Chondrocyte (in vitro differentiated cells): ENCODE data around the gene RAB23. TPM values are rescaled to one million over a fixed set of nuclear protein-coding genes. Genes with fewer than 3 reads are reported as not detected.
A peak's percentile ranks its signal among the peaks of the same experiment; 100 is the strongest.
"Not testable (repeated sequence)": the region's sequence is repeated elsewhere in the genome, so short reads cannot be mapped to it uniquely, and the experiment has no call there.

Source experiments
- DNase-seq: peaks from one replicate; pipeline ENCODE4 v3.0.0; 2021; ENCODE audit warnings: mixed read lengths, low spot score
- H3K27ac Mint-ChIP-seq: one replicate; pipeline ENCODE4 v1.8.0; 2021; ENCODE audit warnings: mild to moderate bottlenecking, moderate library complexity, mixed read lengths; ENCODE audit not compliant: unreplicated experiment
- H3K27me3 Mint-ChIP-seq: 2 replicates; pipeline ENCODE4 v1.8.0; 2021; ENCODE audit warnings: low read depth, mixed read lengths
- H3K36me3 Mint-ChIP-seq: 2 replicates; pipeline ENCODE4 v1.8.0; 2021; ENCODE audit warnings: low read depth, mixed read lengths
- H3K4me1 Mint-ChIP-seq: 2 replicates; pipeline ENCODE4 v1.8.0; 2021; ENCODE audit warnings: low read depth, mild to moderate bottlenecking, mixed read lengths
- H3K4me3 Mint-ChIP-seq: one replicate; pipeline ENCODE4 v1.8.0; 2021; ENCODE audit warnings: mild to moderate bottlenecking, moderate library complexity, mixed read lengths; ENCODE audit not compliant: unreplicated experiment
- H3K9me3 Mint-ChIP-seq: 2 replicates; pipeline ENCODE4 v1.8.0; 2021; ENCODE audit warnings: low read depth, mixed read lengths
- total RNA-seq: library from RNA; stranded (reverse); gene quantifications from 3 replicates; pipeline ENCODE4 v1.2.1, GENCODE V29; 2021
- TF ChIP-seq, protein P1 (sequence below): fragments of 200-600 bp; sonication (generic); IDR thresholded peaks from 2 replicates; pipeline ENCODE4 v1.5.0; 2021; ENCODE audit warnings: antibody characterized with exemption, mild to moderate bottlenecking, moderate library complexity

The RAB23 gene
- total RNA-seq, 1 donor from 2014 or later, result 79.4 TPM

DNA sequence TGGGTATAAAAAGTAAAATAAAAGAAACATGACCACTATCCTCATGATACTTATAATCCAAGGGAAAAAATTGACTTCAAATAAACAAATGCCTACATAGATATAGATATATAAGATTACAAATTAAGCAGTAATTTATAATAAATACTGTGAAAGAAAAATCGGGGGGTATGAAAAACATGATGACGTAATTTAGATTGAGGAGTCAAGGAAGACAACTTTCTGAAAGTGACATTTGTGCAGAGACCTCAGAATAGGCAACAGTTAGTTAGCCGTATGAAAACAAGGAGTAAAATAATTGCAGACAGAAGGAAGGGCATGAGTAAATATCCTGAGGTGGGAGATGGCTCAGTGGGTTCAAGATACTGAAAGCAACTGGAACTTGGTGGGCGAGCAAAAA is 28.2 kb upstream of the RAB23 start:
- DNase-seq, result no peak
- H3K27me3 Mint-ChIP-seq, result no peaks in the 10 kb centered on the region
- H3K4me1 Mint-ChIP-seq, result peaks cover 40% of the 10 kb centered on the region
- H3K4me3 Mint-ChIP-seq, result no peak overlapping the region
- no peaks in the 10 kb centered on the region for H3K9me3 Mint-ChIP-seq
- H3K27ac Mint-ChIP-seq, result no peak overlapping the region
- H3K36me3 Mint-ChIP-seq, result no peaks in the 10 kb centered on the region
- TF ChIP-seq, protein P1, sequence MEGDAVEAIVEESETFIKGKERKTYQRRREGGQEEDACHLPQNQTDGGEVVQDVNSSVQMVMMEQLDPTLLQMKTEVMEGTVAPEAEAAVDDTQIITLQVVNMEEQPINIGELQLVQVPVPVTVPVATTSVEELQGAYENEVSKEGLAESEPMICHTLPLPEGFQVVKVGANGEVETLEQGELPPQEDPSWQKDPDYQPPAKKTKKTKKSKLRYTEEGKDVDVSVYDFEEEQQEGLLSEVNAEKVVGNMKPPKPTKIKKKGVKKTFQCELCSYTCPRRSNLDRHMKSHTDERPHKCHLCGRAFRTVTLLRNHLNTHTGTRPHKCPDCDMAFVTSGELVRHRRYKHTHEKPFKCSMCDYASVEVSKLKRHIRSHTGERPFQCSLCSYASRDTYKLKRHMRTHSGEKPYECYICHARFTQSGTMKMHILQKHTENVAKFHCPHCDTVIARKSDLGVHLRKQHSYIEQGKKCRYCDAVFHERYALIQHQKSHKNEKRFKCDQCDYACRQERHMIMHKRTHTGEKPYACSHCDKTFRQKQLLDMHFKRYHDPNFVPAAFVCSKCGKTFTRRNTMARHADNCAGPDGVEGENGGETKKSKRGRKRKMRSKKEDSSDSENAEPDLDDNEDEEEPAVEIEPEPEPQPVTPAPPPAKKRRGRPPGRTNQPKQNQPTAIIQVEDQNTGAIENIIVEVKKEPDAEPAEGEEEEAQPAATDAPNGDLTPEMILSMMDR, result no peak

DNA sequence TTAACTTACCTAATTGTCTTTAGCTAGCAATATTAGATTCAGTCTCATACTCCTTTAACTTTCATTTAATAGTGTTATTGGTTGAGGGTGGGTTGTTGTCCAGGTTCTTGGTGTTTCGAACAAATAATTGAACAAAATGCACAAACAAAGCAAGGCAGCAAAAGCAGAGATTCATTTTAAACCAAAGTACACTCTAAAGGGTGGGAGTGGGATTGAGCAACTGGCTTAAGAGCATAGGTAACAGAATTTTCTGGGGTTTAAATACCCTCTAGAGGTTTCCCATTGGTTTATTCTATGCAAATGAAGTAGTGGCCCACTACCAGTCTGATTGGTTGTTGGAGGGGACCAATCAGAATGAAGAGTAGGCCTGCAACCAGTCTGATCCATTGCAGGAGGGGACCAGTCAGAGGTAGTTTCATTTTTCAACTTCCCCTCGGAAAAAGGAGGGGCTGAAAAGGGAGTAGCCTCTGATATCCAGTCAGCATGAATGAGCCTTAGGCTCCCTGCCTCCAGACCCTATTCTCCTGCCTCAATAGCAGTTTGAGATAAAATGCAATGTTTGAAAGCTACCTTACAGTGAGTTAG is 26.3 kb upstream of the RAB23 start:
- Mint-ChIP-seq H3K4me1 (peaks cover 30% of the 10 kb centered on the region), H3K27ac (no peak overlapping the region), H3K27me3 (no peaks in the 10 kb centered on the region), H3K36me3 (no peaks in the 10 kb centered on the region), H3K9me3 (no peaks in the 10 kb centered on the region), H3K4me3 (no peak overlapping the region)
- TF ChIP-seq, protein P1, result no peak
- no peak for DNase-seq

DNA sequence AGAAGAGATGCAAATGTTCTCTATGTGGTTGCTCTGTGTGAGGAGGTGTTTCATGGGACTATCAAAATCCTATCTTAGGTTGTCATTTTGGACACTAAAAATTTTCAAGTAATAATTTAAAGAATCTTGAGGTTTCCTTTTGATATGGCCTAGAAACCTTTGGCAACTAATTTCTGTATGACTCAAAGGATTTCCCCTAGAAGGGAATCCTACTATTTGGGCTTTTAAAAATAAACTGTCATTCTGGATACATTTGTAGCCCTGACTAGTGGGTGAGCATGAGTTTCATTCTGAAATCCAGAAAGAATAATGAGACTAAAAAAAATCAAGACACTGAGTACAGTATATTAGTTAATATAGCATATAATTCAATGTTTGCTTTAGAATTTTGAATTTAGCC is 25.5 kb upstream of the RAB23 start:
- H3K27me3 Mint-ChIP-seq, result no peaks in the 10 kb centered on the region
- H3K27ac Mint-ChIP-seq, result peak overlapping the region; percentile 60
- H3K9me3 Mint-ChIP-seq, result no peaks in the 10 kb centered on the region
- H3K4me1 Mint-ChIP-seq, result peaks cover 29% of the 10 kb centered on the region
- no peak overlapping the region for H3K4me3 Mint-ChIP-seq
- DNase-seq, result no peak
- no peaks in the 10 kb centered on the region for H3K36me3 Mint-ChIP-seq
- TF ChIP-seq, protein P1, result no peak

DNA sequence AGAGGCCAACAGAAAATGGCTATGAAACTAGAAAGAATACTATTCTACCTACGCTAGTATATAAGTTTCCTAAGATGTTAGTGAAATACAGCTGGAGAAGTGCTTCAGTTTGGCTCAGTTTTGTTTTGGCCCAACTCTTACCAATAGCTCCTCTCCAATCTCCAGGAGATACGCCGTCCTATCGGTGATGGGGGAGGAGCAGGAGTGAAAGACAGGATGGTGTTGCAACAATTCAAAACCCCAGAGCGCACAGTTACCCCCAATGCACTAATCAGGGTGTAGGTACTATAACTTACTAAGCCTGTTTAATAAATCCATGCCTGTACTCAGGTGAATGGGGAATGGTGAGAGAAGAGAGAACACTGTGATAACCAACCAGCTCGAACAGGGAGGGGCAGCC is 24.2 kb upstream of the RAB23 start:
- TF ChIP-seq, protein P1, result no peak
- no peak for DNase-seq
- no peaks in the 10 kb centered on the region for H3K27me3 Mint-ChIP-seq
- no peaks in the 10 kb centered on the region for H3K9me3 Mint-ChIP-seq
- H3K4me1 Mint-ChIP-seq, result peaks cover 31% of the 10 kb centered on the region
- H3K36me3 Mint-ChIP-seq, result no peaks in the 10 kb centered on the region
- no peak overlapping the region for H3K27ac Mint-ChIP-seq
- H3K4me3 Mint-ChIP-seq, result no peak overlapping the region

DNA sequence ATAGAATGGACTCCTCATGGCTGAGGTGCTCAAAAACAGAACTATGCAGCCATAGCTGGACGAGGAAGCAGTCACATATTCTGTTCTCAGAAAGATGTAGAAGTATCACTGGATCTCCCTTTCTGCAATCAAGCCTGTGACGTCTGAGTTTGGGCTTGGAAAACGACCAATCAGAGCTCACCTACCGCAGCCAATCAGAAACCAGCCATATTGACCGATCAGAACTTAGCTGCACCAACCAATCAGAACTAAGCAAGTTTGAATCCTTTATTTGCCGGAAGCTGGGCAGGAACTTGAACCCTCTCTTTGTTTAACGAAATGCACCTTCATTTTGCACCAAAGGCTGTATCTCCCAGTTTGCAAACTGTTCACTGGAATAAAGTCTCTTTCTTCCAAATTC is 21.8 kb upstream of the RAB23 start:
- H3K36me3 Mint-ChIP-seq, result no peaks in the 10 kb centered on the region
- DNase-seq, result no peak
- no peaks in the 10 kb centered on the region for H3K27me3 Mint-ChIP-seq
- no peak overlapping the region for H3K4me3 Mint-ChIP-seq
- no peak overlapping the region for H3K27ac Mint-ChIP-seq
- TF ChIP-seq, protein P1, result no peak
- H3K9me3 Mint-ChIP-seq, result no peaks in the 10 kb centered on the region
- peaks cover 34% of the 10 kb centered on the region for H3K4me1 Mint-ChIP-seq

DNA sequence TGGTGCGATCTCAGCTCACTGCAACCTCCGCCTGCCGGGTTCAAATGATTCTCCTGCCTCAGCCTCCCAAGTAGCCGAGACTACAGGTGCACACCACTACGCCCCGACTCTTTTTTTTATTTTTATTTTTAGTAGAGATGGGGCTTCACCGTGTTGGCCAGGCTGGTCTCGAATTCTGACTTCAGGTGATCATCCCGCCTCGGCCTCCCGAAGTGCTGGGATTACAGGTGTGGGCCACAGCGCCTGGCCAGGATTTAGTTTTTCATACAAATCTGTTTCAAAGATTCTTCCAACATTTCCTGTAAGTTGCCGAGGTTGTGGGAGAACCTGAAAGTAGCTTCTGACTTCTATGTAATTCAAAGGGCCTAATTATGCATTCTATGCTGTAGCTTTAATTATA is 21.4 kb upstream of the RAB23 start:
- H3K36me3 Mint-ChIP-seq, H3K4me3 Mint-ChIP-seq, H3K27me3 Mint-ChIP-seq, DNase-seq, H3K9me3 Mint-ChIP-seq: not testable (repeated sequence)
- Mint-ChIP-seq H3K4me1 (peaks cover 35% of the 10 kb centered on the region), H3K27ac (peak overlapping the region; percentile 81)
